Measurements from ENCODE around the gene MORC2. TPM values are rescaled to one million over a fixed set of nuclear protein-coding genes. Genes with fewer than 3 reads are reported as not detected.

Gene MORC2
- total and polyA plus RNA-seq, 10 of the 15 experiments (the other 5 are each of a cell fraction or from before 2014, with no cell fraction given): 1.7 to 16.3 (median 9.0) TPM

DNA sequence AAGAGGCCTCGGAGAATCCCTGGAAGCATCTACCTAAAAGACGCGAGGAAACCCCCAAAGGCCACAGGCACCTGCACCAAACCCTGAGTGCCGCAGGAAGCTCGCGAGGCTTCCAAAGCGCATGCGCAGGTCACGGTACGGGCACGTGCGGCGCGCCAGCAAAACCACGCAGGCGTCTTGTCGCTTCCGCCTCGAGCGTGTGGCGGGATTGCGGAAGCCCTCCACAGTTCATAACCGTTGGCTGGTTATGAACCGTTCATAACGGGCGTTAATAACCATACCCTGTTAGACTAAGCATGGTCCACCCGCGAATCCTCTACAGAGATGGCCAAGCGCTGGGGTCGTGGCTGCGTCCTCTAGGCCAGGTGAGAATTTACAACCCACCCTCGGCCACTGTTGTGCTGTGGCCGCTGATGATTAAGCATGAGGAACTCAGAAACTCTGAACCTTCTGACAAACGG lies 46.4 kb downstream of the MORC2 start (continued):
- TF ChIP-seq, protein P1, sequence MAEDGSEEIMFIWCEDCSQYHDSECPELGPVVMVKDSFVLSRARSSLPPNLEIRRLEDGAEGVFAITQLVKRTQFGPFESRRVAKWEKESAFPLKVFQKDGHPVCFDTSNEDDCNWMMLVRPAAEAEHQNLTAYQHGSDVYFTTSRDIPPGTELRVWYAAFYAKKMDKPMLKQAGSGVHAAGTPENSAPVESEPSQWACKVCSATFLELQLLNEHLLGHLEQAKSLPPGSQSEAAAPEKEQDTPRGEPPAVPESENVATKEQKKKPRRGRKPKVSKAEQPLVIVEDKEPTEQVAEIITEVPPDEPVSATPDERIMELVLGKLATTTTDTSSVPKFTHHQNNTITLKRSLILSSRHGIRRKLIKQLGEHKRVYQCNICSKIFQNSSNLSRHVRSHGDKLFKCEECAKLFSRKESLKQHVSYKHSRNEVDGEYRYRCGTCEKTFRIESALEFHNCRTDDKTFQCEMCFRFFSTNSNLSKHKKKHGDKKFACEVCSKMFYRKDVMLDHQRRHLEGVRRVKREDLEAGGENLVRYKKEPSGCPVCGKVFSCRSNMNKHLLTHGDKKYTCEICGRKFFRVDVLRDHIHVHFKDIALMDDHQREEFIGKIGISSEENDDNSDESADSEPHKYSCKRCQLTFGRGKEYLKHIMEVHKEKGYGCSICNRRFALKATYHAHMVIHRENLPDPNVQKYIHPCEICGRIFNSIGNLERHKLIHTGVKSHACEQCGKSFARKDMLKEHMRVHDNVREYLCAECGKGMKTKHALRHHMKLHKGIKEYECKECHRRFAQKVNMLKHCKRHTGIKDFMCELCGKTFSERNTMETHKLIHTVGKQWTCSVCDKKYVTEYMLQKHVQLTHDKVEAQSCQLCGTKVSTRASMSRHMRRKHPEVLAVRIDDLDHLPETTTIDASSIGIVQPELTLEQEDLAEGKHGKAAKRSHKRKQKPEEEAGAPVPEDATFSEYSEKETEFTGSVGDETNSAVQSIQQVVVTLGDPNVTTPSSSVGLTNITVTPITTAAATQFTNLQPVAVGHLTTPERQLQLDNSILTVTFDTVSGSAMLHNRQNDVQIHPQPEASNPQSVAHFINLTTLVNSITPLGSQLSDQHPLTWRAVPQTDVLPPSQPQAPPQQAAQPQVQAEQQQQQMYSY (CRISPR knock-in tag; IDR thresholded peaks at IDR 0.05): no peak
- TF ChIP-seq TAF1 (IDR thresholded peaks at IDR 0.05; ENCODE audit: borderline replicate concordance, low read depth, low read length): no peak
- TF ChIP-seq, protein P2, sequence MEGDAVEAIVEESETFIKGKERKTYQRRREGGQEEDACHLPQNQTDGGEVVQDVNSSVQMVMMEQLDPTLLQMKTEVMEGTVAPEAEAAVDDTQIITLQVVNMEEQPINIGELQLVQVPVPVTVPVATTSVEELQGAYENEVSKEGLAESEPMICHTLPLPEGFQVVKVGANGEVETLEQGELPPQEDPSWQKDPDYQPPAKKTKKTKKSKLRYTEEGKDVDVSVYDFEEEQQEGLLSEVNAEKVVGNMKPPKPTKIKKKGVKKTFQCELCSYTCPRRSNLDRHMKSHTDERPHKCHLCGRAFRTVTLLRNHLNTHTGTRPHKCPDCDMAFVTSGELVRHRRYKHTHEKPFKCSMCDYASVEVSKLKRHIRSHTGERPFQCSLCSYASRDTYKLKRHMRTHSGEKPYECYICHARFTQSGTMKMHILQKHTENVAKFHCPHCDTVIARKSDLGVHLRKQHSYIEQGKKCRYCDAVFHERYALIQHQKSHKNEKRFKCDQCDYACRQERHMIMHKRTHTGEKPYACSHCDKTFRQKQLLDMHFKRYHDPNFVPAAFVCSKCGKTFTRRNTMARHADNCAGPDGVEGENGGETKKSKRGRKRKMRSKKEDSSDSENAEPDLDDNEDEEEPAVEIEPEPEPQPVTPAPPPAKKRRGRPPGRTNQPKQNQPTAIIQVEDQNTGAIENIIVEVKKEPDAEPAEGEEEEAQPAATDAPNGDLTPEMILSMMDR (IDR thresholded peaks at IDR 0.05 in 2 of 3, conservative IDR thresholded peaks at IDR 0.05 in 1 of 3; ENCODE audit: control insufficient read depth in 2 of 3, extremely low read depth in 1 of 3, insufficient read depth in 1 of 3, low read depth in 3 of 3, low read length in 3 of 3): no peak
- TF ChIP-seq, protein P3, sequence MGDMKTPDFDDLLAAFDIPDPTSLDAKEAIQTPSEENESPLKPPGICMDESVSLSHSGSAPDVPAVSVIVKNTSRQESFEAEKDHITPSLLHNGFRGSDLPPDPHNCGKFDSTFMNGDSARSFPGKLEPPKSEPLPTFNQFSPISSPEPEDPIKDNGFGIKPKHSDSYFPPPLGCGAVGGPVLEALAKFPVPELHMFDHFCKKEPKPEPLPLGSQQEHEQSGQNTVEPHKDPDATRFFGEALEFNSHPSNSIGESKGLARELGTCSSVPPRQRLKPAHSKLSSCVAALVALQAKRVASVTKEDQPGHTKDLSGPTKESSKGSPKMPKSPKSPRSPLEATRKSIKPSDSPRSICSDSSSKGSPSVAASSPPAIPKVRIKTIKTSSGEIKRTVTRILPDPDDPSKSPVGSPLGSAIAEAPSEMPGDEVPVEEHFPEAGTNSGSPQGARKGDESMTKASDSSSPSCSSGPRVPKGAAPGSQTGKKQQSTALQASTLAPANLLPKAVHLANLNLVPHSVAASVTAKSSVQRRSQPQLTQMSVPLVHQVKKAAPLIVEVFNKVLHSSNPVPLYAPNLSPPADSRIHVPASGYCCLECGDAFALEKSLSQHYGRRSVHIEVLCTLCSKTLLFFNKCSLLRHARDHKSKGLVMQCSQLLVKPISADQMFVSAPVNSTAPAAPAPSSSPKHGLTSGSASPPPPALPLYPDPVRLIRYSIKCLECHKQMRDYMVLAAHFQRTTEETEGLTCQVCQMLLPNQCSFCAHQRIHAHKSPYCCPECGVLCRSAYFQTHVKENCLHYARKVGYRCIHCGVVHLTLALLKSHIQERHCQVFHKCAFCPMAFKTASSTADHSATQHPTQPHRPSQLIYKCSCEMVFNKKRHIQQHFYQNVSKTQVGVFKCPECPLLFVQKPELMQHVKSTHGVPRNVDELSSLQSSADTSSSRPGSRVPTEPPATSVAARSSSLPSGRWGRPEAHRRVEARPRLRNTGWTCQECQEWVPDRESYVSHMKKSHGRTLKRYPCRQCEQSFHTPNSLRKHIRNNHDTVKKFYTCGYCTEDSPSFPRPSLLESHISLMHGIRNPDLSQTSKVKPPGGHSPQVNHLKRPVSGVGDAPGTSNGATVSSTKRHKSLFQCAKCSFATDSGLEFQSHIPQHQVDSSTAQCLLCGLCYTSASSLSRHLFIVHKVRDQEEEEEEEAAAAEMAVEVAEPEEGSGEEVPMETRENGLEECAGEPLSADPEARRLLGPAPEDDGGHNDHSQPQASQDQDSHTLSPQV (IDR thresholded peaks at IDR 0.05): peak; percentile 66; the same call in 1 of the 2 replicates
- peak; percentile 15; the same call in 1 of the 2 replicates for TF ChIP-seq IRF4 (IDR thresholded peaks at IDR 0.05; ENCODE audit: low read depth, low read length)
- TF ChIP-seq CBX5 (IDR thresholded peaks at IDR 0.05; ENCODE audit: low read depth): no peak
- TF ChIP-seq JUNB (IDR thresholded peaks at IDR 0.05): no peak
- TF ChIP-seq, protein P4, sequence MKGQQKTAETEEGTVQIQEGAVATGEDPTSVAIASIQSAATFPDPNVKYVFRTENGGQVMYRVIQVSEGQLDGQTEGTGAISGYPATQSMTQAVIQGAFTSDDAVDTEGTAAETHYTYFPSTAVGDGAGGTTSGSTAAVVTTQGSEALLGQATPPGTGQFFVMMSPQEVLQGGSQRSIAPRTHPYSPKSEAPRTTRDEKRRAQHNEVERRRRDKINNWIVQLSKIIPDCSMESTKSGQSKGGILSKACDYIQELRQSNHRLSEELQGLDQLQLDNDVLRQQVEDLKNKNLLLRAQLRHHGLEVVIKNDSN (IDR thresholded peaks at IDR 0.05; ENCODE audit: borderline replicate concordance, extremely low read length, insufficient read depth, low read depth, low read length): peak; percentile 87
- no peak for TF ChIP-seq TCF3 (IDR thresholded peaks at IDR 0.05; ENCODE audit: borderline replicate concordance, insufficient read depth, low read depth, low read length)
- TF ChIP-seq, protein P5, sequence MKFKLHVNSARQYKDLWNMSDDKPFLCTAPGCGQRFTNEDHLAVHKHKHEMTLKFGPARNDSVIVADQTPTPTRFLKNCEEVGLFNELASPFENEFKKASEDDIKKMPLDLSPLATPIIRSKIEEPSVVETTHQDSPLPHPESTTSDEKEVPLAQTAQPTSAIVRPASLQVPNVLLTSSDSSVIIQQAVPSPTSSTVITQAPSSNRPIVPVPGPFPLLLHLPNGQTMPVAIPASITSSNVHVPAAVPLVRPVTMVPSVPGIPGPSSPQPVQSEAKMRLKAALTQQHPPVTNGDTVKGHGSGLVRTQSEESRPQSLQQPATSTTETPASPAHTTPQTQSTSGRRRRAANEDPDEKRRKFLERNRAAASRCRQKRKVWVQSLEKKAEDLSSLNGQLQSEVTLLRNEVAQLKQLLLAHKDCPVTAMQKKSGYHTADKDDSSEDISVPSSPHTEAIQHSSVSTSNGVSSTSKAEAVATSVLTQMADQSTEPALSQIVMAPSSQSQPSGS (IDR thresholded peaks at IDR 0.05; ENCODE audit: low read length): no peak
- TF ChIP-seq, protein P6, sequence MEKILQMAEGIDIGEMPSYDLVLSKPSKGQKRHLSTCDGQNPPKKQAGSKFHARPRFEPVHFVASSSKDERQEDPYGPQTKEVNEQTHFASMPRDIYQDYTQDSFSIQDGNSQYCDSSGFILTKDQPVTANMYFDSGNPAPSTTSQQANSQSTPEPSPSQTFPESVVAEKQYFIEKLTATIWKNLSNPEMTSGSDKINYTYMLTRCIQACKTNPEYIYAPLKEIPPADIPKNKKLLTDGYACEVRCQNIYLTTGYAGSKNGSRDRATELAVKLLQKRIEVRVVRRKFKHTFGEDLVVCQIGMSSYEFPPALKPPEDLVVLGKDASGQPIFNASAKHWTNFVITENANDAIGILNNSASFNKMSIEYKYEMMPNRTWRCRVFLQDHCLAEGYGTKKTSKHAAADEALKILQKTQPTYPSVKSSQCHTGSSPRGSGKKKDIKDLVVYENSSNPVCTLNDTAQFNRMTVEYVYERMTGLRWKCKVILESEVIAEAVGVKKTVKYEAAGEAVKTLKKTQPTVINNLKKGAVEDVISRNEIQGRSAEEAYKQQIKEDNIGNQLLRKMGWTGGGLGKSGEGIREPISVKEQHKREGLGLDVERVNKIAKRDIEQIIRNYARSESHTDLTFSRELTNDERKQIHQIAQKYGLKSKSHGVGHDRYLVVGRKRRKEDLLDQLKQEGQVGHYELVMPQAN (conservative IDR thresholded peaks at IDR 0.05): no peak
- 0 out of 2 replicates have a peak, but pooled peaks have one; percentile 8 for TF ChIP-seq MTA2 (IDR thresholded peaks at IDR 0.05; ENCODE audit: low read depth)
- TF ChIP-seq IKZF2 (IDR thresholded peaks at IDR 0.05): no peak
- TF ChIP-seq NR2C1 (IDR thresholded peaks at IDR 0.05): no peak; the same call in 1 of the 2 replicates
- no peak for TF ChIP-seq STAT1 (conservative IDR thresholded peaks at IDR 0.05)

All from GM12878 (cell line).